Panc1 (cell line): ENCODE measurements around the gene TADA3.

ENCODE experiments used
- POLR2AphosphoS5 ChIP-seq: IDR thresholded peaks from 2 replicates; pipeline ENCODE4 v1.6.1; 2012; ENCODE audit warnings: mild to moderate bottlenecking, low read depth, low read length, moderate library complexity
- TCF7L2 ChIP-seq: IDR thresholded peaks from 2 replicates; pipeline ENCODE4 v1.6.1; 2011; ENCODE audit warnings: mild to moderate bottlenecking, low read depth, low read length, inconsistent platforms
- TF ChIP-seq, protein P1 (sequence below): fragments of 450-650 bp; IDR thresholded peaks from 2 replicates; pipeline ENCODE4 v1.5.1; 2017; ENCODE audit warnings: mild to moderate bottlenecking

- TF ChIP-seq, protein P1, sequence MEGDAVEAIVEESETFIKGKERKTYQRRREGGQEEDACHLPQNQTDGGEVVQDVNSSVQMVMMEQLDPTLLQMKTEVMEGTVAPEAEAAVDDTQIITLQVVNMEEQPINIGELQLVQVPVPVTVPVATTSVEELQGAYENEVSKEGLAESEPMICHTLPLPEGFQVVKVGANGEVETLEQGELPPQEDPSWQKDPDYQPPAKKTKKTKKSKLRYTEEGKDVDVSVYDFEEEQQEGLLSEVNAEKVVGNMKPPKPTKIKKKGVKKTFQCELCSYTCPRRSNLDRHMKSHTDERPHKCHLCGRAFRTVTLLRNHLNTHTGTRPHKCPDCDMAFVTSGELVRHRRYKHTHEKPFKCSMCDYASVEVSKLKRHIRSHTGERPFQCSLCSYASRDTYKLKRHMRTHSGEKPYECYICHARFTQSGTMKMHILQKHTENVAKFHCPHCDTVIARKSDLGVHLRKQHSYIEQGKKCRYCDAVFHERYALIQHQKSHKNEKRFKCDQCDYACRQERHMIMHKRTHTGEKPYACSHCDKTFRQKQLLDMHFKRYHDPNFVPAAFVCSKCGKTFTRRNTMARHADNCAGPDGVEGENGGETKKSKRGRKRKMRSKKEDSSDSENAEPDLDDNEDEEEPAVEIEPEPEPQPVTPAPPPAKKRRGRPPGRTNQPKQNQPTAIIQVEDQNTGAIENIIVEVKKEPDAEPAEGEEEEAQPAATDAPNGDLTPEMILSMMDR, result no peak
- no peak for TF ChIP-seq TCF7L2
- no peak for TF ChIP-seq POLR2AphosphoS5
Observed at GRCh38 chr3:9750556-9751411, 41.5 kb downstream of the TADA3 start.
